Stimulated activated CD8-positive, alpha-beta memory T cell treated with anti-CD3 and anti-CD28 coated beads, Interleukin-2, amount 100 ng/mL, for 48 hours (primary cell): ENCODE results near the gene SNPH.

ENCODE experiments used
- DNase-seq, 2 donors: peaks; one replicate each; pipeline ENCODE4 v3.0.0-alpha.2; 2020; ENCODE audit warnings: low read depth in 2 of 2

Gene SNPH

GRCh38 chr20:1323830-1324597 is 57.9 kb downstream of the SNPH start:
- DNase-seq = no peak

GRCh38 chr20:1324598-1325172 is 58.6 kb downstream of the SNPH start:
- DNase-seq = peak in 1 of 2 donors; percentile 19

GRCh38 chr20:1325173-1326030 is 59.3 kb downstream of the SNPH start:
- DNase-seq = peak; percentile 97 to 98

GRCh38 chr20:1326031-1326930 is 60.2 kb downstream of the SNPH start:
- DNase-seq = no peak

- DNase-seq = no peak
Measured at GRCh38 chr20:1327241-1327653, 61.2 kb downstream of the SNPH start.

GRCh38 chr20:1327827-1328679 is 62.0 kb downstream of the SNPH start:
- DNase-seq = no peak

GRCh38 chr20:1328680-1329330 is 62.7 kb downstream of the SNPH start, which contains the start of gene SDCBP2:
SDCBP2 (minus strand) TSS chr20:1329139; CDS start chr20:1320416, 8,723 bp downstream.
- no peak for DNase-seq

- no peak for DNase-seq
Measured at GRCh38 chr20:1330075-1330830, 64.2 kb downstream of the SNPH start.

- no peak for DNase-seq
Measured at GRCh38 chr20:1331101-1331500, 65.0 kb downstream of the SNPH start.

GRCh38 chr20:1331801-1332453 is 65.8 kb downstream of the SNPH start:
- DNase-seq = no peak

GRCh38 chr20:1332749-1333300 is 66.7 kb downstream of the SNPH start:
- DNase-seq = no peak

GRCh38 chr20:1333462-1334369 is 67.6 kb downstream of the SNPH start:
- no peak for DNase-seq

- no peak for DNase-seq
Measured at GRCh38 chr20:1334370-1334731, 68.3 kb downstream of the SNPH start.

- DNase-seq = no peak
Measured at GRCh38 chr20:1334761-1335160, 68.7 kb downstream of the SNPH start.

- no peak for DNase-seq
Measured at GRCh38 chr20:1335961-1336698, 70.0 kb downstream of the SNPH start.

- DNase-seq = no peak
Measured at GRCh38 chr20:1336699-1337367, 70.7 kb downstream of the SNPH start.
